ENCODE results near the gene GARS1. TPM values are rescaled to one million over a fixed set of nuclear protein-coding genes. Genes with fewer than 3 reads are reported as not detected.

The GARS1 gene
- total RNA-seq, 1 donor from 2014 or later, result 517 TPM

DNA sequence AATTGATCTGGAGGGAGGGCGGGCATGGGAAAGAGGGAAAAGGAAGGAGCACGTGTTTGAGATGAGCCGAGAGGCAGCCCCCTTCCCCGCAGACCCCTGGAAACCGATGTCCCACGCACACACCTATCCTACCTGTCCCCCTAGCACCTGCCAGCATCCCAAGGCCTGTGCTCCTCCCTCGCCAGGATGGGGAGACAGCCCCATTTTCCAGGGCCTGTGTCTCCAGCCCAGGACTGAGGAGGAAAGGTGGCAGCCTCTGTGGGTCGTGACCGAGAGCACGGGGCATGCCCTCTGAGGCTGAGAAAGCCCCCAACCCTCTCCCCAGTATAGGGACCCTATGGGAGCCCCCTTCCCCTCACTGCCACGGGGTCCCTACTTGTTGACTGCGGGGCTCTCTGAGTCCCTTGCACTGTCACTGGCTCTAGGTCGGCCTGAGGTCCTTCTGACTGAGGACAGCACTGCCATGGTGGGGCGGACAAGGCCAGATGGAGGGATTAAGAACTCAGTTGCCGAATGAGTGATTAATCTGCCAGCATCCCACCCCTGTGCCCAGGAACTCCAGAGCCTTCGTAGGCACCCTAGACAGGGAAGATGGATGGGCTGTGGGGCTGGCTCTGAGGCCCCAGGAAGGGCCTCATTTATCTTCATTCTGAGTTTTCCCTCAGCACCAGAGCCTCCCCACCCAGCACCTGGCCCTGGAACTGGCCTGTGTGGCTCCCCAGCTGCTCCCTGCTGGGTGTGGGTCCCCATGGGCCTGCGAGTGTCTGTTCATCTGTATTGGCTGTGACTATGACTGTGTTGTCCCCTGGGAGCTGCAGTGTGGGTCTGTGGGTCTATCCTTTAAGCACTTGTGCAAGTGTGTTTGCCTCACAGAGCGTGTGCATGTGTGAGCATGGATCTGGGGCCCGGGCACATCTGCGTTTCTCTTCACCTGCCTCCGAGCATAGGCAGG lies 61.6 kb downstream of the GARS1 start:
- Histone ChIP-seq H3K9ac (ENCODE audit: low read length) (no peak overlapping the region), H4K20me1 (ENCODE audit: insufficient read depth, low read length) (no peaks in the 10 kb centered on the region), H3K27ac (ENCODE audit: low read depth, low read length) (no peak overlapping the region), H3K4me2 (ENCODE audit: low read length) (no peak overlapping the region), H3K27me3 (ENCODE audit: insufficient read depth, low read length) (no peaks in the 10 kb centered on the region), H3K9me3 (ENCODE audit: insufficient read depth, low read depth, low read length) (no peaks in the 10 kb centered on the region), H2AFZ (ENCODE audit: low read depth, low read length) (no peak overlapping the region), H3K4me1 (ENCODE audit: insufficient read depth, low read length) (no peaks in the 10 kb centered on the region), H3K79me2 (ENCODE audit: insufficient read depth, low read length) (no peaks in the 10 kb centered on the region), H3K36me3 (ENCODE audit: insufficient read depth, low read length) (no peaks in the 10 kb centered on the region), H3K4me3 (ENCODE audit: insufficient read depth, low read depth, low read length) (no peak overlapping the region)
- TF ChIP-seq EZH2 (IDR thresholded peaks at IDR 0.05; ENCODE audit: insufficient read depth, low read length), result no peak
- TF ChIP-seq, protein P1, sequence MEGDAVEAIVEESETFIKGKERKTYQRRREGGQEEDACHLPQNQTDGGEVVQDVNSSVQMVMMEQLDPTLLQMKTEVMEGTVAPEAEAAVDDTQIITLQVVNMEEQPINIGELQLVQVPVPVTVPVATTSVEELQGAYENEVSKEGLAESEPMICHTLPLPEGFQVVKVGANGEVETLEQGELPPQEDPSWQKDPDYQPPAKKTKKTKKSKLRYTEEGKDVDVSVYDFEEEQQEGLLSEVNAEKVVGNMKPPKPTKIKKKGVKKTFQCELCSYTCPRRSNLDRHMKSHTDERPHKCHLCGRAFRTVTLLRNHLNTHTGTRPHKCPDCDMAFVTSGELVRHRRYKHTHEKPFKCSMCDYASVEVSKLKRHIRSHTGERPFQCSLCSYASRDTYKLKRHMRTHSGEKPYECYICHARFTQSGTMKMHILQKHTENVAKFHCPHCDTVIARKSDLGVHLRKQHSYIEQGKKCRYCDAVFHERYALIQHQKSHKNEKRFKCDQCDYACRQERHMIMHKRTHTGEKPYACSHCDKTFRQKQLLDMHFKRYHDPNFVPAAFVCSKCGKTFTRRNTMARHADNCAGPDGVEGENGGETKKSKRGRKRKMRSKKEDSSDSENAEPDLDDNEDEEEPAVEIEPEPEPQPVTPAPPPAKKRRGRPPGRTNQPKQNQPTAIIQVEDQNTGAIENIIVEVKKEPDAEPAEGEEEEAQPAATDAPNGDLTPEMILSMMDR (IDR thresholded peaks at IDR 0.05; ENCODE audit: insufficient read depth, low read depth, low read length), result no peak
- no peak overlapping the region for H3K27ac Mint-ChIP-seq (ENCODE audit: unreplicated experiment)
- no peak for FAIRE-seq
- H3K36me3 Mint-ChIP-seq (ENCODE audit: low read depth, unreplicated experiment), result peaks cover 6% of the 10 kb centered on the region
- H3K4me3 Mint-ChIP-seq (ENCODE audit: unreplicated experiment), result no peak overlapping the region
- H3K4me1 Mint-ChIP-seq (ENCODE audit: low read depth, unreplicated experiment), result peaks cover 6% of the 10 kb centered on the region
- H3K27me3 Mint-ChIP-seq (ENCODE audit: low read depth, unreplicated experiment), result peaks cover 17% of the 10 kb centered on the region
- no peaks in the 10 kb centered on the region for H3K9me3 Mint-ChIP-seq (ENCODE audit: unreplicated experiment)
- no peak for DNase-seq (ENCODE audit: low read depth)

DNA sequence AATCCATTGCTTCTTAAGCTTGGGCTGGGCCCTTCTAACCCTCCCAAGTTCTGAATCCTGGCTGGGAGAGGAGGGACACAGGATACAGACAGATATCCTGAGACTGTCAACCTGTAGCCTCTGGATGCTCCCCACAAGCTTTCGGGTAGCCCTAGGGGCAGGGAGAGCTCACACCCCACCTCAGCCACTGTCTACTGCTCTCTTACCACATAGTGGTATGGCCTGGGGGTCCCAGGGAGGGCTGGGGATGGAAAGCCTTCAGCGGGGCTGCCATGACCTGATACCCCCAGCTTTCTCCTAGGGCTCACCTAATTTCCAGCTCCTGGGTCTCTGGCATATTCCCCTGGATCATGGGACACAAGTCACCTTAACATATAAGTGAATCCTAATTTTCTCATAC lies 62.5 kb downstream of the GARS1 start:
- Histone ChIP-seq H3K79me2 (ENCODE audit: insufficient read depth, low read length) (no peaks in the 10 kb centered on the region), H4K20me1 (ENCODE audit: insufficient read depth, low read length) (no peaks in the 10 kb centered on the region), H3K36me3 (ENCODE audit: insufficient read depth, low read length) (no peaks in the 10 kb centered on the region), H3K27me3 (ENCODE audit: insufficient read depth, low read length) (no peaks in the 10 kb centered on the region), H3K4me2 (ENCODE audit: low read length) (no peak overlapping the region), H2AFZ (ENCODE audit: low read depth, low read length) (no peak overlapping the region), H3K27ac (ENCODE audit: low read depth, low read length) (no peak overlapping the region), H3K9me3 (ENCODE audit: insufficient read depth, low read depth, low read length) (no peaks in the 10 kb centered on the region), H3K4me3 (ENCODE audit: insufficient read depth, low read depth, low read length) (no peak overlapping the region), H3K4me1 (ENCODE audit: insufficient read depth, low read length) (no peaks in the 10 kb centered on the region), H3K9ac (ENCODE audit: low read length) (no peak overlapping the region)
- DNase-seq (ENCODE audit: low read depth) (no peak), FAIRE-seq (no peak)
- peaks cover 23% of the 10 kb centered on the region for H3K27me3 Mint-ChIP-seq (ENCODE audit: low read depth, unreplicated experiment)
- no peaks in the 10 kb centered on the region for H3K9me3 Mint-ChIP-seq (ENCODE audit: unreplicated experiment)
- peaks cover 6% of the 10 kb centered on the region for H3K36me3 Mint-ChIP-seq (ENCODE audit: low read depth, unreplicated experiment)
- no peak overlapping the region for H3K27ac Mint-ChIP-seq (ENCODE audit: unreplicated experiment)
- TF ChIP-seq, protein P1 (IDR thresholded peaks at IDR 0.05; ENCODE audit: insufficient read depth, low read depth, low read length), result no peak
- no peak for TF ChIP-seq EZH2 (IDR thresholded peaks at IDR 0.05; ENCODE audit: insufficient read depth, low read length)
- H3K4me3 Mint-ChIP-seq (ENCODE audit: unreplicated experiment), result no peak overlapping the region
- peaks cover 6% of the 10 kb centered on the region for H3K4me1 Mint-ChIP-seq (ENCODE audit: low read depth, unreplicated experiment)
